Testis (tissue), 3 donors: Measurements from ENCODE around the gene LRRC45. TPM values are rescaled to one million over a fixed set of nuclear protein-coding genes. Genes with fewer than 3 reads are reported as not detected.

Experiments
- DNase-seq: peaks from one replicate; pipeline ENCODE4 v3.0.0-alpha.2; 2019
- H3K27ac ChIP-seq, 2 donors: fragments of 200-600 bp; sonication (generic); one replicate each; pipeline ENCODE4 v1.5.1; 2019
- H3K27me3 ChIP-seq: fragments of 200-600 bp; sonication (generic); one replicate; pipeline ENCODE4 v1.5.1; 2019
- H3K36me3 ChIP-seq: fragments of 200-600 bp; sonication (generic); one replicate; pipeline ENCODE4 v1.5.1; 2017; ENCODE audit warnings: low read depth; ENCODE audit errors: missing control alignments
- H3K4me1 ChIP-seq: fragments of 200-600 bp; sonication (generic); one replicate; pipeline ENCODE4 v1.5.1; 2019
- H3K4me3 ChIP-seq, 2 donors: fragments of 200-600 bp; sonication (generic); one replicate each; pipeline ENCODE4 v1.5.1; 2017 to 2019
- H3K9me3 ChIP-seq: fragments of 200-600 bp; sonication (generic); one replicate; pipeline ENCODE4 v1.5.1; 2017
- CTCF ChIP-seq, 3 experiments: fragments of 450-650 bp in 2 of 3; fragments of 200-600 bp in 1 of 3; sonication (generic) in 1 of 3; IDR thresholded peaks; one replicate each; pipeline ENCODE4 v1.5.1; 2016 to 2019; ENCODE audit warnings: antibody characterized with exemption in 3 of 3, mild to moderate bottlenecking in 2 of 3, moderate library complexity in 1 of 3
- POLR2A ChIP-seq: fragments of 450-650 bp; IDR thresholded peaks from one replicate; pipeline ENCODE4 v1.6.1; 2017; ENCODE audit warnings: antibody characterized with exemption, mild to moderate bottlenecking, moderate library complexity
- WGBS, 2 donors: methylation state at CpG; one replicate each; pipeline ENCODE4 v1.1.5; 2018; 5-methylcytosine and 5-hydroxymethylcytosine counted together
- intact Hi-C: fragments of 100-400 bp; cut with DNase I; formaldehyde crosslinking; loops from one replicate; pipeline ENCODE4 v1.15.1; 2023; ENCODE audit warnings: low total_unique reads
- polyA plus RNA-seq: library from polyadenylated mRNA; stranded (reverse); fragments of 350-450 nt; fragmentation: Illumina TruSeq; extraction: RNeasy Lipid Tissue Mini Kit (QIAGEN cat#74804); gene quantifications from one replicate; pipeline ENCODE4 v1.2.3, GENCODE V29; 2014; ENCODE audit warnings: low read depth, low replicate concordance; ENCODE audit not compliant: insufficient read depth
- total RNA-seq, 2 donors: library from RNA; depleted of rRNA; stranded (reverse); fragments of >200 nt; gene quantifications; one replicate each; pipeline ENCODE4 v1.2.3, GENCODE V29; 2016

Gene LRRC45
- total and polyA plus RNA-seq, 3 donors from 2014 or later = 5.7 to 12.8 (median 10.7) TPM

GRCh38 chr17:82013772-82014321 is 9.3 kb upstream of the LRRC45 start:
- no peaks in the 10 kb centered on the region for H3K9me3 ChIP-seq
- no peak overlapping the region for H3K4me3 ChIP-seq
- H3K27ac ChIP-seq = no peak overlapping the region
- DNase-seq = no peak
- no peaks in the 10 kb centered on the region for H3K27me3 ChIP-seq
- peaks cover 6% of the 10 kb centered on the region for H3K4me1 ChIP-seq
- no peaks in the 10 kb centered on the region for H3K36me3 ChIP-seq
- intact Hi-C loops = no loop called here
- 84 to 91% methylated on average over 13 to 16 of the region's 16 CpGs for WGBS, 2 donors
- no peak for TF ChIP-seq CTCF (IDR thresholded peaks at IDR 0.05)
- TF ChIP-seq POLR2A = no peak

GRCh38 chr17:82014432-82014831 is 8.7 kb upstream of the LRRC45 start:
- DNase-seq = no peak
- Histone ChIP-seq H3K9me3 (no peaks in the 10 kb centered on the region), H3K27ac (no peak overlapping the region), H3K27me3 (no peaks in the 10 kb centered on the region), H3K36me3 (no peaks in the 10 kb centered on the region), H3K4me1 (peaks cover 6% of the 10 kb centered on the region), H3K4me3 (no peak overlapping the region)
- intact Hi-C loops = no loop called here
- no peak for TF ChIP-seq CTCF (IDR thresholded peaks at IDR 0.05)
- TF ChIP-seq POLR2A = no peak
- 82 to 100% methylated on average over 2 to 13 of the region's 23 CpGs for WGBS, 2 donors

- H3K9me3 ChIP-seq = no peaks in the 10 kb centered on the region
- intact Hi-C loops = no loop called here
- peaks cover 6% of the 10 kb centered on the region for H3K4me1 ChIP-seq
- WGBS, 2 donors = 89 to 96% methylated on average over 4 to 13 of the region's 13 CpGs
- no peaks in the 10 kb centered on the region for H3K27me3 ChIP-seq
- no peak overlapping the region for H3K4me3 ChIP-seq
- DNase-seq = no peak
- TF ChIP-seq POLR2A (no peak), CTCF (IDR thresholded peaks at IDR 0.05) (no peak)
- no peaks in the 10 kb centered on the region for H3K36me3 ChIP-seq
- no peak overlapping the region for H3K27ac ChIP-seq
Observed at GRCh38 chr17:82014971-82015310, 8.2 kb upstream of the LRRC45 start.

- Histone ChIP-seq H3K9me3 (no peaks in the 10 kb centered on the region), H3K27ac (no peak overlapping the region), H3K27me3 (no peaks in the 10 kb centered on the region), H3K4me1 (peaks cover 6% of the 10 kb centered on the region), H3K4me3 (no peak overlapping the region), H3K36me3 (no peaks in the 10 kb centered on the region)
- TF ChIP-seq POLR2A (no peak), CTCF (IDR thresholded peaks at IDR 0.05) (no peak)
- DNase-seq = no peak
- intact Hi-C loops = no loop called here
- WGBS, 2 donors = 90 to 96% methylated on average over 13 to 21 of the region's 24 CpGs
Observed at GRCh38 chr17:82015311-82015971, 7.7 kb upstream of the LRRC45 start.
